LNCAP (cell line): Measurements from ENCODE around the gene GHITM.

Experiments used
- TF ChIP-seq, protein P1 (sequence below): fragments of 450-650 bp; IDR thresholded peaks from 2 replicates; pipeline ENCODE4 v1.5.1; 2017; ENCODE audit warnings: mild to moderate bottlenecking

The GHITM gene

DNA sequence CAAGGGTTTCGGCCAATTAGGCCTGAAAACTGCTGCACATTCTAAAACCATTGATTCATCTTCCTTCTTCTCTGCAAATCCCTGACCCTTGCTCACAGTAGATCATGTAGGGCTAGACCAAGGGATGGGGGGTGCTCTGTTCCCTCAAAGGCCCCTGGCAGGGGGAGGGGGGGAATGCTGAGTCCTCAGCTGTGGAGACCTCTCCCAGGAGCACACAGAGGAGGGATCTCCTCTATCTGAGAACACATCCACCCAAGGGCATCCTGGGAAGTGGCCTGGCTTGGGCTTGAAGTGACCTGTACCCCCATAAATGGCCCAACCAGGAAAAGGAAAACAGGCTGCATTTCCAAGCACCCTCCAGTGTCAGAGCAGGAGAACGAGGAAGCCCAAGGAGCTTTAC, 54.0 kb downstream of the GHITM start:
- TF ChIP-seq, protein P1, sequence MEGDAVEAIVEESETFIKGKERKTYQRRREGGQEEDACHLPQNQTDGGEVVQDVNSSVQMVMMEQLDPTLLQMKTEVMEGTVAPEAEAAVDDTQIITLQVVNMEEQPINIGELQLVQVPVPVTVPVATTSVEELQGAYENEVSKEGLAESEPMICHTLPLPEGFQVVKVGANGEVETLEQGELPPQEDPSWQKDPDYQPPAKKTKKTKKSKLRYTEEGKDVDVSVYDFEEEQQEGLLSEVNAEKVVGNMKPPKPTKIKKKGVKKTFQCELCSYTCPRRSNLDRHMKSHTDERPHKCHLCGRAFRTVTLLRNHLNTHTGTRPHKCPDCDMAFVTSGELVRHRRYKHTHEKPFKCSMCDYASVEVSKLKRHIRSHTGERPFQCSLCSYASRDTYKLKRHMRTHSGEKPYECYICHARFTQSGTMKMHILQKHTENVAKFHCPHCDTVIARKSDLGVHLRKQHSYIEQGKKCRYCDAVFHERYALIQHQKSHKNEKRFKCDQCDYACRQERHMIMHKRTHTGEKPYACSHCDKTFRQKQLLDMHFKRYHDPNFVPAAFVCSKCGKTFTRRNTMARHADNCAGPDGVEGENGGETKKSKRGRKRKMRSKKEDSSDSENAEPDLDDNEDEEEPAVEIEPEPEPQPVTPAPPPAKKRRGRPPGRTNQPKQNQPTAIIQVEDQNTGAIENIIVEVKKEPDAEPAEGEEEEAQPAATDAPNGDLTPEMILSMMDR = no peak

DNA sequence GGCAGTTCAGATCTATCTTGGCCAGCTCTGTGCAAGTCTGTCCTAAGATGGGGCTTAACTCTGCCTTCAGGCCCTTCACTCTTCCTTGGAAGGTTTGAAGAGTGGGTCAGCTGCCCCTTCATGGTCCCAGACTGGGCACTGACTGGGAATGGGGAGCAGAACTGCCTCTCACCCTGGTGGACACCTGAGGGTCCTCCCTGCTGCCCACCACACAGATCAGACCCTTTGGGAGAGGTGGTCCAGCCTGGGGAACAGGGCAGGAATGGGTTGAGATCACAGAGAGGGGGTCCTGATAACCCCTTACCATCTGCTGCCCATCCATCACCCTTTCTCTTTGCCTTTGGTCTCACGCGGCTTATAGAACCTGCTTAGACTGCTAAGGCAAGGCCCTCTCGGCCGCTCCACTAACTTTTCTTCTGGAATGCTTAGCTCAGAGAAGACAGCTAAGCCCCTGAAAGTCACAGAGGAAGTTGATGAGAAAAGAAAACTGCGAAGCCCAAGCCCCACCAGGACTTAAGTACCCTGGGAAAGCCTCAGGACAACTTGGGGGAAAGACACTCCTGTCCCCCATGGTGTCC, 54.6 kb downstream of the GHITM start:
- TF ChIP-seq, protein P1 = no peak

DNA sequence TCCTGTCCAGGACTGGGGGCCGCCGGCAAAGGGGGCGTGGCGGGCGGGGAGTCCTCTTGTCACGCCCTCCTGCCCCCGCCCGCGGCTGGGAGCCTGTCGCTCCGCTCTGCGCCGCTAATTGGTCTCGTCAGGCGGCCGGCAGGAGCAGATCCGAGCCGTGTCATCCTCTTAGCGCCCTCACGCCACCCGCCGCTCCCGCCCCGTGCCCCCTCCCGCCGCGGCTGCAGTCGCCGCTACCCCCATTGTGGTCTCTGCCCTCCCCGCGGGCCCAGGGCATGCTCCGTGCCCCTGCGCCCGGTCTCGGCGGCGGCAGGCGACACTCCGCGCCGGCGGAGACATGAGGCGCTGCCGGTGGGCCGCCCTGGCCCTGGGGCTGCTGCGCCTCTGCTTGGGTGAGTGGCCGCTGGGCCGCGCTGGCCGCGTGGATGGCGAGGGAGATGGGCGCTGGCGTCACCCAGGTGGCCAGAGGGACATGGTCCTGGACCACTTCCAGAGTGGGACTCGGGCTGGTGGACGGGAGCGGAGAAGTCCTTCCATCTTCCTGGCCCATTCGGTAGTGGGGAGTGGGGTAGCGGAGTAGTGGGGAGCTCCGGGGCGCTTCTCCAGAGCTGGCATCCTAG, 55.2 kb downstream of the GHITM start, which contains the start of gene CDHR1:
CDHR1 (plus strand) TSS at position 114 of the 620 bp plus-strand sequence; CDS start at position 338, 224 bp downstream.
- TF ChIP-seq, protein P1 = no peak

DNA sequence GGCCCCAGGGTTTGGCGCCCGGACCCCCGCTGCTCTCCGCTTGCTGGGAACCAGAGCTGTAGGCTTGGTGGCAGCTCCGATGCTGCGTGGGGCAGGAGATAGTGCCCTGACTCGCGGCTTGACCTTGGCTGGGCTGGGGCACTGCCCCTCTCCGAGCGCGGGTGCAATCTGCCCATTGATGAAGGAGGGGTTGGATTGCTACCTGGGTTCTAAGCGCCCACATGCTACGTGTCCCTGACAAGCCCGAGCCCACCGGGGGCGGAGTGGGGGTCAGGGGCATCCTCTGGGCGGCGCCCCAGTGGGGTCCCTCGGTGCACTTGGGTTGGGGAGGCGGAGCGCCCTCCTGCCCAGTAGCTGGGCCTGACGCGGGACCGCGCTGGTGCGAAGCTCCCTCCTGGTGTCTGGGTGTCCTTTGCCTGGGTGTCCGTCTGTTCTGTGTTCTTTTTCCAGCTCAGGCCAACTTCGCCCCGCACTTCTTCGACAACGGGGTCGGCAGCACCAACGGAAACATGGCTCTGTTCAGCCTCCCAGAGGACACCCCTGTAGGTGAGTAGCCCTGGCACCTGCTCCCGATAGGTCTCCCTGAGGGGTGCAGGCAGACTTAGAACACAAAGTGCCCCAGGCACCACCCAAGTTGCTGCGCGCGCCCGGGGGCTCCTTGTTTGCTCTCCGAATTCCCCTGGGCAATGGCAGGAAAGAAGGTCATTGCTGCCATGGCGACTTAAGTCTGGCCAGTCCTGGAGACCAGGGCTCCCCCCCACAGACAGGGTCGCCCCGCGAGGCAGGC, 55.9 kb downstream of the GHITM start:
- TF ChIP-seq, protein P1 = no peak

DNA sequence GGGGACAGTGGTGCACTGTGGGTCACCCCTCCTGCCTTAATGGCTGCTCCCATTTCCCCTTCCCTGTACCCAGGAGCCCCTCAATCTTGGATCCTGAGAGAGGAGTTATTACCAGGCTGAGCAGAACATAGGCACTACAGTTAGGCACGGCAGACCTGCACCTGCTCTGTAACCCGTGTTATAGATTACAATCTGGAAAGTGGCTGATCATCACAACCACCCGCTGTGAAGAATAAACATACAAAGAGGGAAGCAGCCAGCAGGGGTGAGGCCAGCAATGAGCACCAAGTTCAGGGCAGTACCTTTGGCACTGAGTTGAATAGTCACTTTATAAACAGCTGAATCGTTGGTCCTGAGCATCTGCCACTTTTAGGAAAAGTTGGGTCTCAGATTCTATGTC, 56.8 kb downstream of the GHITM start:
- TF ChIP-seq, protein P1 = no peak

DNA sequence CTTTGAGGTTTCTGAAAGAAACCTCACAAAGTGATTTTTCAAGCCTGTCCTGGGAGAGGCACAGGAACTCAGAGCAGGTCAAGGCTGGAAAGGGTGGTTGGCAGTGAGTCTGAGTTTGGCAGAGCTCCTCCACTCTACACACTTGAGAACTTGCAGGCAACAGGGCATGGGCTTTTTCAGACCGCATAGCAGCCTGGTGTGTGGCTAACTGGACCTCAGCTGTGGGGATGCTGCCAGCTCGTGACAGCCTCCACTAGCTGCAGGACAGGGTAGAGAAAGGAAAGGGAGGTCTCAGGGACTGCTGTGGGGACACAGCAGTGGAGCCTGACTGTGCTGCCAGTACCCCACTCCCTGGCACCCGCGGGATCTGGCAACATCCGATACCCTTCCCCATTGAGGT, 57.6 kb downstream of the GHITM start:
- TF ChIP-seq, protein P1 = no peak

DNA sequence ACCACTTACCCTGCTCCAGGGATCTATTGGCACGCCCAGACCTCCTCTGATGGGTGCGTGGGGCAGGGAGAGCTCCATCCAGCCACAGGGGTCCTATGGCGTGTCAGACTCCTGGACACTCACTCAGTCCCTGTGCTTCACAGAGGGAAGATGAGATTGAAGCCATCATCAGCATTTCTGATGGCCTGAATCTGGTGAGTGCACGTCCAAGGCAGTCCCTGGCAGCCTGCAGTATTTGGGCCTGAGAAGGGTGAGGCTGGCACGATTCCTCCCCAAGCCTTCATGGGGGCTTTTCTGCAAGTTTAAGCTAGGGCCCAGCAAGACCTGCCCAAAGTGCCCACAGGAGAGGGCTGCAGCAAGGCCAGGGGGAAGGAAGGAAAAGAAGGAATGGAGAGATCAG, 58.3 kb downstream of the GHITM start:
- TF ChIP-seq, protein P1 = no peak
